GM12801 (cell line): Measurements from ENCODE around the gene CRYL1.

Source experiments
- CTCF ChIP-seq: IDR thresholded peaks from one replicate; pipeline ENCODE4 v1.5.1; 2011; ENCODE audit warnings: control low read depth; ENCODE audit not compliant: insufficient read length; ENCODE audit errors: extremely low read depth

CRYL1 gene

GRCh38 chr13:20391597-20392452, 133.8 kb downstream of the CRYL1 start:
- TF ChIP-seq CTCF, result no peak

GRCh38 chr13:20390526-20391175, 135.0 kb downstream of the CRYL1 start:
- no peak for TF ChIP-seq CTCF

DNA sequence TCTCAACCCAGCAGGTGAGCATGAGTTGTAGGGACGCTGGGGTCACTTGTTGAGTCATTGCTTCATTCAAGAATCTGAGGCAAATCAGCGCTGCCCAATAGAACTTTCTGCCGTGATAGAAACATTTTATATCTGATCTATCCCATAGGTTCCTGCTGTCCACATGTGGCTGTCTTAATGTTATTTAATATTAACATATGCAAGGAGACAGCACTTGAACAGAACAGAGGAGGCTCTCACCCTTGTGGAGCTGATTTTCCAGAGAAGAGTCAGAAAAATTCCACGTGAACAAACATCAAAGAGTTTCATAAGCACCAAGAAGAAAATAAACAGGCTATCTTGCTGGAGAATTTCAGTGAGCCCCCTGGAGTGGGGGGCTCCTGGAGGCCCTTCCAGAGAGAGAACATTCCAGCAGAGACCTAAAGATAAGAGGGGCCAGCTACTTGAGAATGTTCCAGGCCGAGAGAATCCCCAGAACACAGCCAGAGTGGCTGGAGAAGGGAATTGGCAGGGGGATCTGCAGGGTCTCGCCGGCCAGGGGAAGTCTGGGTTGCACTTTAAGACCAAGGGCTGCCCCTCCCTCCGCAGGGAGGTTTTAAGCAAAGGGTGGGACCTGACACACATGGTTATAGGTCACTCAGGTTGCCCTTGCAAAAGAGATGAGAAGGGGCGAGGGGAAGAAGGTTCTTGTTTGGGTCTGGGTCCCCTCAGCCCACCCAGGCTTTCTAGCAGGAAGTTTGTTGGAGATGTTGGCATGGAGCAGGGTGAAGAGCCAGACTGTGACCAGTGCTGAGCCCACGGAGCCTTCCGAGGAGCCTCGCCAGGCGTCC, 135.7 kb downstream of the CRYL1 start:
- no peak for TF ChIP-seq CTCF

GRCh38 chr13:20388184-20388583, 137.5 kb downstream of the CRYL1 start:
- no peak for TF ChIP-seq CTCF

DNA sequence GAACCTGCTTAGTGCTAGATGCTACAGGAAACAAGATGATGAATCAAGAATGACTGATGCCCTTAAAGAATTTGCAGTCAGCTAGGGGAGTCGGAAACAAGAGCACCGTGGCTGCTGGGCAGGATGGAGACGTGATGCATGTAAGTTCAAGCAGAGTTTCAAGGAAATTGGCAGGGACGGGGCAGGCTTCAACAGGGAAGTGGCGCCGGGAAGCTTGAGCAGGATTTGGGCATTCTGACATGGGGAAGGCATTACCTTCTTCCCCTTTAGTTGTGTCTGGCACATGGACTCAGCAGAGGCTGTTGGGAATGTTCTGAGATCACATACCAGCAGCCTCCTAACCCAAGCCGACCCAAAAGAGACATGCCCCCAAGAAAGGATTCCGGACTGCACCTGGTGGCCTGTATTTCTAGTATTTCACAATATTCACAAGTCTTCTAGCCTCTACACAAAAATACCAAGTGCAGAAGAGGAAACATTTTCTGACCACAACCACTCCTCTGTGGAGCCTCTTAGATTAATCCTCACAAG, 138.2 kb downstream of the CRYL1 start:
- TF ChIP-seq CTCF, result no peak

DNA sequence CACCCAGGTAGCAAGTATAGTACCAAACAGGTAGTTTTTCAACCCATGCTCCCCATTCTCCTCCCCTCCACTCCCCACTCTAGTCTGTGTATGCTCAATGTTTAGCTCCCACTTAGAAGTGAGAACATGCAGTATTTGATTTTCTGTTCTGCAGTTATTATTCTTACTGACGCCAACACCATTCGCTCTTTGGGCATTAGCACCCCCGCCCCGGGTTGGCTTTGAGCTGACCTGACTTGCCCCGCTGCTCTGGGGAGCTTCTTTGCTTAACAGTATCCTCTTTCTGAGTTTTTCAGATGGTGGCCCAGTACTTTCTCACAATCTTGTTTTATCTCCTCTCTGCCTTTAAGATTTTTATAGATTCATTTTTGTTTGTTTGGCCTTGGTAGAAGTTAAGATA, 138.7 kb downstream of the CRYL1 start:
- TF ChIP-seq CTCF, result no peak

- TF ChIP-seq CTCF, result no peak
These were observed 142.6 kb downstream of the CRYL1 start for GRCh38 chr13:20383058-20383457.
